GM12864 (cell line): ENCODE data around the gene CAVIN2.

Experiments
- DNase-seq: peaks from one replicate; pipeline ENCODE4 v3.0.0-alpha.2; 2011; ENCODE audit warnings: low read depth
- H3K4me3 ChIP-seq: 2 replicates; pipeline ENCODE4 v1.5.1; 2011; ENCODE audit warnings: mild to moderate bottlenecking, low read depth, low read length, control low read depth
- CTCF ChIP-seq: IDR thresholded peaks from 2 replicates; pipeline ENCODE4 v1.5.1; 2011; ENCODE audit warnings: low read depth, mild to moderate bottlenecking, moderate library complexity, low read length, control low read depth, inconsistent platforms; ENCODE audit errors: missing control alignments

CAVIN2 gene

GRCh38 chr2:191857886-191858285 lies 11.0 kb upstream of the CAVIN2 start:
- TF ChIP-seq CTCF, result no peak
- DNase-seq, result no peak
- H3K4me3 ChIP-seq, result no peak overlapping the region

- no peak for TF ChIP-seq CTCF
Observed at GRCh38 chr2:191857259-191857805, 10.4 kb upstream of the CAVIN2 start.

GRCh38 chr2:191856111-191856876 lies 9.4 kb upstream of the CAVIN2 start:
- DNase-seq, result no peak
- no peak for TF ChIP-seq CTCF
- no peak overlapping the region for H3K4me3 ChIP-seq

More at GRCh38 chr2:191857259-191857805, 10.4 kb upstream of the CAVIN2 start:
- H3K4me3 ChIP-seq, result no peak overlapping the region
- DNase-seq, result no peak

GRCh38 chr2:191855382-191855781 lies 8.5 kb upstream of the CAVIN2 start:
- no peak for TF ChIP-seq CTCF
- no peak for DNase-seq
- no peak overlapping the region for H3K4me3 ChIP-seq

GRCh38 chr2:191854382-191855372 lies 7.8 kb upstream of the CAVIN2 start:
- no peak for TF ChIP-seq CTCF
- H3K4me3 ChIP-seq, result no peak overlapping the region
- no peak for DNase-seq

- no peak overlapping the region for H3K4me3 ChIP-seq
- TF ChIP-seq CTCF, result no peak
- DNase-seq, result no peak
Observed at GRCh38 chr2:191853843-191854242, 7.0 kb upstream of the CAVIN2 start.
